Measurements from ENCODE around the gene SPTBN5. TPM values are rescaled to one million over a fixed set of nuclear protein-coding genes. Genes with fewer than 3 reads are reported as not detected.

The SPTBN5 gene
- total RNA-seq, 2 donors from 2014 or later = 0.71 to 1.3 TPM

DNA sequence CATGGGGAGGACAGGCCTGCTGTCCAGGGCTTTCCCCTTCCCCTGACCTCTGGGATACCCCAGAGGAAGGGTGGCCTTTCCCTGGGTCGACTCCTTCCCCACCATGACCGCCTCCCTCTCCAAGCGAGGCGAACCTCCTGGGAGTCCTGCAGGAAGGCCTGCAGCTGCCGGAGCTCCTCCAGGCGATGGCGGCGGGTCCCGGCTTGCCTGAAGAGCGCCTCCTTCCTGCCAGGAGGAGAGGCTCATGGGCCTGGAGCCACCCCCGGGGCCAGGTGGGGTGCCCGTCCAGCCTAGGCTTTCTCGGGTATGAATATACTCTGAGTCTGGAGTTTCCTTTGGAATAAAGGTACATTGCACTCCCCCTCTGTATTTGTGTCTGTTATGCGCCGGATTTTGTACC lies 35.1 kb downstream of the SPTBN5 start:
- intact Hi-C loops (cut with DNase I) = no loop called here
- DNase-seq (ENCODE audit: low spot score) = no peak

DNA sequence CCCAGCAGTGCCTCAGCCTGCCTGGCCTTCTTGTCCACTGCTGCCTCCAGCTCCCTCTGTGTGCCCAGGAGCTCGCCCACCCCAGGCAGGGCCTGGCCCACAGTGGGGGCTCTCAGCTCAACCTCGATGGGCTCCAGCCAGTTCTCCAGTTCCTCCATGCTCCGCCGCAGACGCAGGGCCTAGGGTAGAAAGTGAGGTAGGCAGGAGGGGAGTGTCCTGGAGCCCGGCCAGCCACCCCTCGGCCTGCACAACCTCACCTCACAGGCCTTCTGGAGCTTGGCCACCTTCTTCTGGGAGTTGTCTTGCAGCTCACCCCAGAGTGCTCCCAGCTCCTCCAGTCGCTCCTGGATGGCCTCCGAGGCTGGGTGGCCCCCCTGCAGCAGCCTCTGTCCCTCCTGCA lies 36.5 kb downstream of the SPTBN5 start:
- DNase-seq (ENCODE audit: low spot score) = no peak
- intact Hi-C loops (cut with DNase I) = no loop called here

DNA sequence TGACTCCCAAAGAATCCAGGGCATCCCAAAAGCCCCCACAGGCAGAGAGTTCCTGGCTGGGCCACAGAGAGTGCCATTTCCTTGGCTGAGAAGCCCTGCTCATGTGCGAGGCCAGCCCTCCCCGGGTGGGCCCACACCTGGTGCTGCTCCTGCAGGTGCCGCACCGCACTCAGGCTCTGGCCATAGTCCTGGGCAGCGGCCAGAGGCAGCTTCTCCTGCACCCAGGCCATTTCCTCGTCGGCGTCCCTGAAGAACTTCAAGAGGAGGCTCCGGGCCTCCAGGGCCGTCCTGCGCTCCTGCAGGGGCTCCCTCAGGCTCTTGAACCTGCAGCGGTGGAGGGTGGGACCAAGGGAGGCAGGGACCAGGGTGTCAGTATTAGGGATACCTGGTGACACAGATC lies 37.1 kb downstream of the SPTBN5 start:
- no peak for DNase-seq (ENCODE audit: low spot score)
- intact Hi-C loops (cut with DNase I) = no loop called here

DNA sequence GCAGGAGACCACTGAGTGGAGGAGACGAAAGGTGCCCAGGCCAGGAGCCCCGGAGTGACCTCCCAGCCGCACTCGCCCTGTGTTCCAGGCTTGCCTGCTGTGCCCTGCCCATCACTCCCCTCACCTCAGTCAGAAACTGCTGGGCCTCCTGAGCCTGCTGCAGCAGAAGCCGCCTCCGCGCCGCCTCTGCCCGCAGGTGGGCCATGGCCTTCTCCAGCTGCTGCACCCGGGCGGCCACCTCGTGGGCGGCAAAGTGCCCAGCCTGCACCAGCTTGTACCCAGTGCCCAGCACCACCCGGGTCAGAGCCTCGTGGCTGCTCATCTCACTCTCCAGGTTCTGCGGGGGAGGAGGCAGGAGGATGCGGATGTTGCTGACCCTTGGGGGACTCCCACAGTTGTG lies 37.6 kb downstream of the SPTBN5 start:
- intact Hi-C loops (cut with DNase I) = no loop called here
- DNase-seq (ENCODE audit: low spot score) = no peak

DNA sequence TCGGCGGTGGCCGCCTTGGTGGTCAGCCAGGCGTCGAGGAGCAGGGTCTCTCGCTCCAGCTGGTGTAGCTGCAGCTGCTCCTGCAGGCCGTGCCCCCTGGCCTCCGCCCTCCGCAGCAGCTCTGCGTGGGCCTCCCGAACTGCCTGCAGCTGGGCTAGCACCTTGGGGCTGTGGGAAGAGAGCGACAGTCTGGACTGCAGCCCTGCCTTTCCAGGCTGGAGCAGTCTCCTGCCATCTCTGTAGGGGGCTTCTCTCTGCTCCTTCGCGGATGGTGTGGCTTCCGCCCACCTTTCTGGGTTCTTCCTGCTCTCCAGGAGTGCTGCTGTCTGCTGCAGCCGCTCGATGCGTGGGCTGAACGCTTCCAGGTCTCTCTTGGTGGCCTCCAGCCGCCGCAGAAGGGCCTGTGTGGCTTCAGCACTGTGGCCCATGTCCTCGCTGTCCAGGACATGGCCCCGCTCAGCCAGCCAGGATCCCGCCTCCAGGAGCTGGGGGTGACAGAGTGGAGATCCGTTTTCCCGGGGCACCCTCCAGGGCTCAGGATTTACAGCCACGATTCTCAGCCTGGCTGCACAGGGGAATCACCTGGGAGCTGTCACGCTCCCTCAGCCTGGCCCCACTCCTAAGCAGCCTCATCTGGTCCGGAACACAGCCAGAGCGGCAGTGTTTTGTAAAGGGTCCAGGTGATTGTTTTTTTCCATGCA lies 38.4 kb downstream of the SPTBN5 start:
- no peak for DNase-seq (ENCODE audit: low spot score)
- intact Hi-C loops (cut with DNase I) = no loop called here

DNA sequence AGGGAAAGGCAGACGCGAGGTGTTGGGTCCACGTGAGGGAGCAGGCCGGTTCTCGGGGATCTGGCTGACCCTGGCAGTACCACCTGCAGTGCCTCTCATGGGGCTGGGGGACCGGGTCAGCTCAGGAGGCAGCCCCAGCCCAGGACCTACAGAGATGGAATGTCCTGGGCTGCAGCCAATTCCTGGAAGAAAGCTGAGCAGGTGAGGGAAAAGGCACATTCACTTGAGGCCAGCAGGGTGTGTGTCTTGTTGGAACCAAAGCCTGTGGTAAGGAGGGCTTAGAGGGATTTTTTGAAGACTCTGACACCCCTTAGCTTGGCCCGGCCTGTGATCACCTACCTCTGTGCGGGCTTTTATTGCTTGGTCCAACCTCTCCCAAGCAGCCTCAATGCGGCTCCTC lies 39.4 kb downstream of the SPTBN5 start:
- no peak for DNase-seq (ENCODE audit: low spot score)
- intact Hi-C loops (cut with DNase I) = no loop called here

DNA sequence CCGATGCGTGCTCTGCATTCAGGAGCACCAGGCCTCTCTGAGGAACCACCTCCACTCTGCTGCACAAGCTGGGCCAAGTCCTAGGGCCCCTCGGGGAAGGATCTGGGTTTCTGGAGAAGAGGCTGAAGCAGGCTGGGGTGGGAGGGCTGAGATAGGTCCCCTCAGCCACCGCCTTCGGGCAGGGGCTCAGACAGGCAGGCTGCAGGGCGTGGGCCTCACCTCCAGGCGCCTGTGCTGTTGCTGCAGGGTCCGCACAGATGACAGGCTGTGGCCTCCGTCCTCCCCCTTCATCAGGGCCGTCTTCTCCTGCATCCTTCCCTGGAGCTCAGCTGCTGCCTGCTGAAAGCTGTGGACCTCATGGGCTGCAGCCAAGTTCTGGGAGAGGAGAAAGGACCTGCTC lies 40.0 kb downstream of the SPTBN5 start:
- intact Hi-C loops (cut with DNase I) = no loop called here
- DNase-seq (ENCODE audit: low spot score) = no peak

DNA sequence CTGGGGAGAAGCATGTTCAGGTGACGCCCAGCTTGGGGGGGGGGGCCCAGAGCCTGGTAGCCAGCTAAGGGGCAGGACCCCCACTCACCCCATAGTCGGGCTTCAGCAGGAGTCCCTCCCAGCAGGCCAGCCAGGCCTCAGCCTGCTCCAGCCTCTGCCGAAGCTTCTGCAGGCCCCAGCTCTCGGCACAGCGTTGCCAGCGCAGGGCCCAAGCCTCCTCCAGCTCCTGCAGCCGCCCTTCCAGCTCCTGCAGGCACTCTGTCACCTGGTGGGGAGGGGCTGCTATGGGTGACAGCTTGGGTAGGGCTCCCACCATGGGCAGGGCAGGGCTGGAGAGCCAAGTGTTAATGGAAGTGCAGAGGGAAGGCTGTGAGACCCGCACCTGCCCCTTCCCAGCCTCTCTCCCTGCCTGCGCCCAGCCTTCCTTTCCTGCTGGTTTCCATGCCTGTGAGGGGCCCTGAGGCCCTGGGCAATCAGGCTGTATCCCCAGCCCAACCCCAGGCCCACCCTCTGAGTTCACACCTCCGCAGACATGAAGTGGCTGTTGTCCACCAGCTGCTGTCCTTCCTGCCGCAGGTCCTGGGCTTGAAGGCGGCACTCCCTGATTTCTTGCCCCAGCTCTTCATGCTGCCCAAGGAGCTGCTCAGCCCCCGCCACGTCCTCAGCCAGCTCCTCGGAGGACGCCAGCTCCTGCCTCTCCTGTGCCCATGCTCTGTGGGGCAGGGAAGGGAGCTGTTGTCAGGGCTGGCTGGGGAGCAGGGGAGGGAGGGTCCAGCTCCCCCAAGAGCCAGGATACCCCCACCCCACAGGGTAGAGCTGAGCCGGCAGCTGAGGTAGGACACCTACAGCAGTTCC lies 40.9 kb downstream of the SPTBN5 start:
- DNase-seq (ENCODE audit: low spot score) = no peak
- intact Hi-C loops (cut with DNase I) = no loop called here

DNA sequence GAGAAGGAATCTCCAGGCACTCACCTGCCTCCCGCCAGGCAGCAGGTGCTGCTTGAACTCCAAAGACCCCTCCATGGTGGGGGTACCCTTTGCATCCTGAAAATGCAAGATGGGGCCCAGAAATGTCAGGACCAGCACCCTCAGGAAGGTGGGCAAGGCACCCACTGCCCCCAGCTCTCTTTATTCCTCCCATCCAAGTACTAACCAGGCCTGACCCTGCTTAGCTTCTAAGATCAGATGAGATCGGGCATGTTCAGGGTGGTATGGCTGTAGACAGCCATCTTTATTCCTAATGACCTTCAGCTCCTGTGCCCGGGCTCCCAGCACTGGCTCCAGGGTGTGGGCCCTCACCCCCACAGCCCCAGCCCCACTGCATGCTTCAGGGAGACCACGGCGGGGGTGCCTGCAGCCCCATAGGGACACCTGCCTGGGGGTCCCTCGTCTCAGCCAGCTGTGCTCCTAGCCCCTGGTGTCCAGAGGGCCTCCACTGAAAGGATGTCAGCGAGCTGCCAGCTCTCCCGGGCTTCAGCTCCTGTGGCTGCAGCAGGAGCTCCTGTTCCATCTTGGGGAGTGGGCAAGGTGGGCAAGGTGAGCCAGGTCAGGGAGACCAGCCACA lies 42.0 kb downstream of the SPTBN5 start:
- DNase-seq (ENCODE audit: low spot score) = no peak
- intact Hi-C loops (cut with DNase I) = loop anchor here in 1 of 2 donors (2.0 kb wide), 1 partner anchor 47 kb away; no protein-coding TSS in a partner anchor

DNA sequence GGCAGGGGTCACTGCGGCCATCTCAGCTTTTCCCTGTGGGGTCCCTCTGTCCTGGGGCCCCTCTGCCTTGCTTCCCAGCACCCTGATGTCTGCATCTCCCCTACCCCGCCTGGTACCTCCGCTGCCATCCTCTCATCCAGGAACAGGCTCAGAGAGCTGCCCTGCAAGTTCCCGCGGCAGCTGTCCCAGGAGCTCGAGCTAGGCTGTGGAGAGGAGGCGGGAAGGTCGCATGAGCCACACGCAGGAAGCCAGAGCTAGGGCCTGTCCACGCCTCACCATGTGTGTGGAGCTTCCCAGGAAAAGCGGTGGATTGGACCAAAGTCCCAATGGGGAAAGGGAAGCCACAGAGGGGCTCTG lies 42.7 kb downstream of the SPTBN5 start:
- no peak for DNase-seq (ENCODE audit: low spot score)
- intact Hi-C loops (cut with DNase I) = loop anchor here in 1 of 2 donors (2.0 kb wide), 1 partner anchor 48 kb away; no protein-coding TSS in a partner anchor

DNA sequence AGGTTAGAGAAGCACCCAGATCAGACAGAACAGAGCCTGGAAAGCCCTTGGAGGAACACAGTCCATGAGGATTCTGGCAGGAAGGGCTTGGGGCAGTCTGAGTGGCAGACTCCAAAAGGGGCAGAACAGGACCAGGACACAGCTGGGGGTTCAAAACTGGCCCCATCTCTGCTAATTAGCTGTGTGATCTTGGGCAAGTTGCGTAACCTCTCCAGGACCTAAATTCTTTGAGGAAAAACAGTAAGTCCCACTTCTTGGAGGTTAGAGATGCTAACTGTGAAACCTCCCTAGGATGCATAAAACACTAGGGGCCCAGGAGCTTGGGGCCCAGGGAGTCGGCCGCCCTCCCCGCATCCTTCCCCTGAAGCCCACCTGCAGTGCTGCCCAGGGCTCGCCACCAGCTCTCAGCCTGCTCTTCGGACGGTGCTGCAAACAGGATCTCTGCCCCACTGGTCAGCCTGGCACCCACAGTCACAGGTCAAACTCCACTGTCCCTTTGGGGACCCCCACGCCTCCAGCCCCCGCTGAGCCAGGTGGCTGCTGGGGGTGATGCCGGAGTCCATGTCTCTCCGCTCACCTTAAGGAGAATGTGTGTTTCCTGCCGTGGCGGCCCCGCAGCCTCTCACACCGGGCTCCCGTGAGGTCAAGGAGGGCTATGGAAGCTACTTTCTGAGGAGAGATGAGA lies 43.2 kb downstream of the SPTBN5 start:
- DNase-seq (ENCODE audit: low spot score) = no peak
- intact Hi-C loops (cut with DNase I) = loop anchor here in 1 of 2 donors (2.0 kb wide), 1 partner anchor 48 kb away; no protein-coding TSS in a partner anchor

DNA sequence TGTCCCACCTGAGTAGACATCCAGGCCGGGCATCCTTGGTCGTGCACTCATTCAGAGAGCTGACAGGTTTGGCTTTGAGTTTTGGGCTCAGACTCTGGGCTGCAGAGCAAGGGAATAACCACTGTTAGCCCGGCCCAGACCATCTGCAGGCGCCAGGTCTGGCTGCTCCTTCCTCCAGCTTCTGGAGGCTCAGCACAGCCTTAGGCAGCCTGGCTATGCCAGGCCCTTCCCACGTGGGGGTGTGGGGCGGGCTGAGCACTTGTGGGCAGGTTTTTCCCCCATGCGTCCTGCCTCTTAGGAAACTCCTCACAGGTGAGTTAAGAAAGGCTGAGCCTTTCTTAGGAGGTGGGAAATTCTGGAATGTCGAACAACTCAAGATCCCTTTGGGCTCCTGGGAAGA lies 44.0 kb downstream of the SPTBN5 start:
- intact Hi-C loops (cut with DNase I) = loop anchor here in 1 of 2 donors (2.0 kb wide), 1 partner anchor 49 kb away; no protein-coding TSS in a partner anchor
- DNase-seq (ENCODE audit: low spot score) = no peak

DNA sequence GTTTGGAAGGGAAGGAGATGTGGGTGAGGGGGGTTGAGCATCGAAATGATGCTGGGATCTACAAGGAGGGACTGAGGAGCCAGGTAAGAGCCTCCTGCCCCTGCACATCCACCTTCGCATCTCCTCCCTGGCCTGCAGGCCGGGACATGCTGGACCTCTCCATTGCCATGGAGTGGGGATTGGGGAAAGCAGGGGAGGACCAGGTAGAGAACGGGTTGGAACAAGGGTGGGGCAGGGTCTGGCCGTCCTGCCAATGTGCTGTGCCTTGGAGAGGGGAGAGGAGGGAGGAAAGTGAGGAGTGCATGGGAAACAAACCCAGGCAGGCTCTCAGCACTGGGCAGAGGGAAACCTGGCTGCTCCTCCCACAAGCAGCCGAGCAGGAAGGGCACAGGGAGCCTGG lies 44.6 kb downstream of the SPTBN5 start:
- intact Hi-C loops (cut with DNase I) = no loop called here
- DNase-seq (ENCODE audit: low spot score) = no peak

DNA sequence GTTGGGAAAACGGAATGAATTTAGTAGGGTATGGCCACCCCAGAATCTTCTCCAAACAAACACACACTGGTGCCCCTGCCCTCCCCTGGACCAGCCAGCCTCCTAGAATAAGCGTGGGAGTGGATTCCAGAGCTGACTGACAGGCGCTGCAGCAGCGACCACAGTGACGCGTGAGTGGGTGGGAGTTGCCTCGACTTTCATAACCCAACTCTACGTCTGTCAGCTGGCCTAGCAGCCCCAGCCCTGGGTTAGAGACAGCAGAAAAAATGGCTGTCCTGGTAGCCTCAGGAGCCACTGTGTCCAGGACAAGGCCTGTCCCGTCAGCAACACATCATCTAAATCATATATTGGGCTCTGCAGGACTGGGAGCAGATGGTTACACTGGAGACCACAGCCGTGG lies 45.2 kb downstream of the SPTBN5 start:
- DNase-seq (ENCODE audit: low spot score) = no peak
- intact Hi-C loops (cut with DNase I) = no loop called here

DNA sequence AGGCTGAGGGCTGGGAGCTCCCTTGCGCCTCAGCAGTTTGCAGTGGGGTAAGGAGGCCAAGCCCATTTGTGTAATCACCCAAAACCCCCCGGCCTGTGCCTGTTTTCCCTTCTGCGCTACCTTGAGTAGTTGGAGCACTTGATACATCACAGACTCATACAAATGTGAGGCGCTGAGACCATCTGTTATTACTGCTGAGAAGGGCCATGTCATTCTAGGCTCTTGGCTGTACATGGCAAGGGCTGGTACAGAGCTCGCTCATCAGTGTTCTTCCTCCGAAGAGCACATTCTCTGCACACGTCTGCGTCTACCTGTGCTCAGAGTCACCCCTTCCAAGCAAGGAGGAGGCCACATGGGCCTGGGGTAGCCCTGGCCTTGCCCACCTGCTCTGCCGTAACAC lies 45.9 kb downstream of the SPTBN5 start:
- intact Hi-C loops (cut with DNase I) = no loop called here
- DNase-seq (ENCODE audit: low spot score) = no peak

DNA sequence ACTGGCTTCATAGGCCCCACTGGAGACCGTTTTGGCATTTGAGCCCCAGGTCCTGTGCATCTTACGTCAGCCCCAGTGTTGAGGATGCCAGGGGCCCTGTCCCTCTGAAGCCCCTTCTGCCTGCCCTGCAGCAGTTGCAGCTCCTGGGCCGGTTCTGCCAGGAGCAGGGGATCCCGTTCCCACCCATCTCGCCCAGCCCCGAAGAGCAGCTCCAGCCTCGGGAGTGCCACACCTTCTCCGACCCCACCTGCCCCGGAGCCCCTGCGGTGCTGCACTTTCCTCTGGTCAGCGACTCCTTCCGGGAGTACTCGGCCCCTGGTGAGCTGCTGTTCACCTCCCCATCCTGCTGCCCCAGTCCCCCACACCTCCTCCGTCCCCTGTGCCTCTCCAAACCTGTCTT lies 46.6 kb downstream of the SPTBN5 start:
- intact Hi-C loops (cut with DNase I) = no loop called here
- DNase-seq (ENCODE audit: low spot score) = no peak

DNA sequence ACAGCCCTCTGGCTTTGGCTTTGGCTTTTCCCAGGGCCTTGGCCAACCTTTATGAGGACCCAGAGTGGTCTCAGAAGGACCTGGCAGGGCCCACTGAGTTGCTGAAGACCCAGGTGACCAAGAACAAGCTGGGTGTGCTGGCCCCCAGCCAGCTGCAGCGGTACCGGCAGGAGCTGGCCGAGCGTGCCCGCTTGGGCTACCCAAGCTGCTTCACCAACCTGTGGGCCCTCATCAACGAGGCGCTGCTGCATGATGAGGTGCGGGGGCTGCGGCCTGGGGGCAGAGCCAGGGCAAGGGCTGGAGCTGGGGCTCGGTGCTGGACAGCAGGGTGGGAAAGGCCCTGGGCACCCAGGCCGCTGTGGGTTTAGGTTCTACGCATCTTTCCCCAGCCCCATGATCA lies 49.0 kb downstream of the SPTBN5 start:
- DNase-seq (ENCODE audit: low spot score) = no peak
- intact Hi-C loops (cut with DNase I) = no loop called here

DNA sequence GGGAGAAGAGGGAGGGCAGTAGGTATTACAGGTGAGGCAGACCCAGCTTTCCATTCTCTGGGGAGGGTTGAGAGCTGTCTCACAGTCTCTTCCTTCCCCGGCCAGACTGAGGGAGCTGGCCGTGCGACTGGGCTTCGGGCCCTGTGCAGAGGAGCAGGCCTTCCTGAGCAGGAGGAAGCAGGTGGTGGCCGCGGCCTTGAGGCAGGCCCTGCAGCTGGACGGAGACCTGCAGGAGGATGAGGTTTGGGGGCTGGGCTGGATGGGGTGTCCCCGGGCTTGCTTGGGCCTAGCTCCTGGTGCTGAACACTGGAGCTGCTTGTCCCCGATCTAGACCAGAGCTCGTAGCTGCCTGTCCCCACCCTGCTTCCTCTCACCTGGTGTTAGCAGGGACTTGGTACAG lies 50.3 kb downstream of the SPTBN5 start:
- intact Hi-C loops (cut with DNase I) = no loop called here
- no peak for DNase-seq (ENCODE audit: low spot score)

DNA sequence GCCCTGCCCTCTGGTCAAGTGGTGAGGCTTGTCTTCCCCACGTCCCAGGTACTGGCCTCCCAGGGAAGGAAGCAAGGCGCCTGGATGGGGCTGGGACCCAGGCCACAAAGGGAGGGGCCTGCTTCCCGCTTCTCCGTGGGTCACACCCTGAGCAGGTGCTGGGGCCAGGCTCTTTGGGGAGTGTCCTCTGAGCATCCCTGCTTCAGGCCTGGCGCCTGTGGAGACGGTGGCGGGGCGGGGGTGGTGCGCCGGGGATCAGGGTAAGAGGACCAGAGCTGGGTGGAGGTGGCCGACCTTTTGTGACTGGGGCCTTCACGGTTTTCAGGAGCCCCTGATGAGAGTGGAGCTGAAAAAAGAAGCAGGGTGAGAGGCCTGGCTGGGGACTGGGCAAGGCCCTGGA lies 51.6 kb downstream of the SPTBN5 start:
- intact Hi-C loops (cut with DNase I) = no loop called here
- no peak for DNase-seq (ENCODE audit: low spot score)

DNA sequence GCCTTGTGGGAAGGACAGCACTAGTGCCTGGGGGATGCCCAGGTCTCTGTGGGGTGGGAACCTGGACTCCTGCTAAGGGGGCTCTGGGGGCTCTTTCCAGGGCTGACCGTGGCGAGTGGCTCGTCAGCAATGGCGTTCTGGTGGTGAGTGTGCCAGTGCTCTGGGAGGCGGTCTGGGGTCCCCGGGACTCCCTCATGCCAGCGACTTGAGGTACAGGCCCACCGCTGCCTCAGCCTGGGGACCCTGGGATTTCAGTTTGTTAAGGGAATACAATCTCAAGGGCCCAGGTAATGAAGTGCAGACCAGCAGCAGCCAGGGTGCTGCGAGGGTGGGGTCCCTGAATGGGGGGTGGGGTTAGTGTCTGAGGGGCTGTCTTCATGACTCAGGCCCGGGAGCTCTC lies 52.7 kb downstream of the SPTBN5 start:
- no peak for DNase-seq (ENCODE audit: low spot score)
- intact Hi-C loops (cut with DNase I) = no loop called here

Measured in posterior vena cava (tissue), 2 donors.